H9 (cell line): ENCODE data around the gene NUP62CL. TPM values are rescaled to one million over a fixed set of nuclear protein-coding genes. Genes with fewer than 3 reads are reported as not detected.

ENCODE experiments used
- DNase-seq: peaks from one replicate; pipeline ENCODE4 v3.0.0-alpha.2; 2017
- H2AFZ ChIP-seq: one replicate; pipeline ENCODE4 v1.6.1; 2013; ENCODE audit warnings: mild to moderate bottlenecking, low read length, control low read depth, moderate library complexity
- H2AK5ac ChIP-seq: 2 replicates; pipeline ENCODE4 v1.6.1; 2013; ENCODE audit warnings: low read length, control low read depth, mixed read lengths; ENCODE audit not compliant: insufficient read length
- H2BK120ac ChIP-seq: one replicate; pipeline ENCODE4 v1.6.1; 2013; ENCODE audit warnings: low read depth, mild to moderate bottlenecking, low read length, control low read depth, inconsistent platforms; ENCODE audit not compliant: poor library complexity, severe bottlenecking
- H2BK12ac ChIP-seq: 2 replicates; pipeline ENCODE4 v1.6.1; 2013; ENCODE audit warnings: low read length, control low read depth, mixed read lengths, low read depth; ENCODE audit not compliant: insufficient read length
- H2BK15ac ChIP-seq: 2 replicates; pipeline ENCODE4 v1.6.1; 2013; ENCODE audit warnings: low read depth, low read length, control low read depth
- H2BK20ac ChIP-seq: one replicate; pipeline ENCODE4 v1.6.1; 2013; ENCODE audit warnings: low read depth, mild to moderate bottlenecking, low read length, control low read depth, inconsistent platforms; ENCODE audit not compliant: poor library complexity, severe bottlenecking
- H2BK5ac ChIP-seq: 2 replicates; pipeline ENCODE4 v1.6.1; 2013; ENCODE audit warnings: low read length, control low read depth, mixed read lengths; ENCODE audit not compliant: insufficient read length
- H3K14ac ChIP-seq: 2 replicates; pipeline ENCODE4 v1.6.1; 2013; ENCODE audit warnings: low read length, control low read depth; ENCODE audit not compliant: insufficient read depth
- H3K18ac ChIP-seq: 2 replicates; pipeline ENCODE4 v1.6.1; 2013; ENCODE audit warnings: low read depth, mild to moderate bottlenecking, mixed read lengths, low read length, control low read depth; ENCODE audit not compliant: insufficient read length
- H3K23ac ChIP-seq: 2 replicates; pipeline ENCODE4 v1.6.1; 2013; ENCODE audit warnings: low read length, control low read depth, mixed read lengths, low read depth; ENCODE audit not compliant: insufficient read length
- H3K23me2 ChIP-seq: 2 replicates; pipeline ENCODE4 v1.6.1; 2013; ENCODE audit warnings: low read depth, mild to moderate bottlenecking, mixed read lengths, low read length, control low read depth; ENCODE audit not compliant: insufficient read length, poor library complexity, severe bottlenecking
- H3K27ac ChIP-seq: 2 replicates; pipeline ENCODE4 v1.5.1; 2013; ENCODE audit warnings: low read length, control low read depth, mixed read lengths, low read depth; ENCODE audit not compliant: insufficient read length
- H3K27me3 ChIP-seq: 2 replicates; pipeline ENCODE4 v1.6.1; 2013; ENCODE audit warnings: low read length, control low read depth, inconsistent platforms; ENCODE audit not compliant: insufficient read depth
- H3K4ac ChIP-seq: 2 replicates; pipeline ENCODE4 v1.6.1; 2013; ENCODE audit warnings: low read depth, mild to moderate bottlenecking, control low read depth, inconsistent platforms, low read length, moderate library complexity
- H3K4me1 ChIP-seq: 2 replicates; pipeline ENCODE4 v1.6.1; 2013; ENCODE audit warnings: low read length, control low read depth, inconsistent platforms; ENCODE audit not compliant: insufficient read depth
- H3K4me2 ChIP-seq: 2 replicates; pipeline ENCODE4 v1.6.1; 2013; ENCODE audit warnings: low read length, control low read depth, mixed read lengths; ENCODE audit not compliant: insufficient read length, insufficient read depth
- H3K56ac ChIP-seq: 2 replicates; pipeline ENCODE4 v1.6.1; 2013; ENCODE audit warnings: low read depth, mild to moderate bottlenecking, mixed read lengths, low read length, control low read depth; ENCODE audit not compliant: insufficient read length
- H3K79me1 ChIP-seq: 2 replicates; pipeline ENCODE4 v1.6.1; 2013; ENCODE audit warnings: low read depth, mild to moderate bottlenecking, moderate library complexity, low read length, control low read depth, inconsistent platforms; ENCODE audit not compliant: insufficient read depth, poor library complexity, severe bottlenecking
- H3K79me2 ChIP-seq: 2 replicates; pipeline ENCODE4 v1.6.1; 2013; ENCODE audit warnings: low read length, control low read depth, inconsistent platforms; ENCODE audit not compliant: insufficient read depth
- H3K9ac ChIP-seq: 2 replicates; pipeline ENCODE4 v1.6.1; 2013; ENCODE audit warnings: low read length, control low read depth, mixed read lengths; ENCODE audit not compliant: insufficient read length; ENCODE audit errors: extremely low read depth
- H3K9me3 ChIP-seq: one replicate; pipeline ENCODE4 v1.6.1; 2013; ENCODE audit warnings: low read depth, low read length, inconsistent platforms; ENCODE audit not compliant: control insufficient read depth
- H3T11ph ChIP-seq: one replicate; pipeline ENCODE4 v1.6.1; 2013; ENCODE audit warnings: mild to moderate bottlenecking, low read length, control low read depth, inconsistent platforms
- H4K20me1 ChIP-seq: one replicate; pipeline ENCODE4 v1.6.1; 2013; ENCODE audit not compliant: control insufficient read depth, insufficient read length, insufficient read depth
- H4K5ac ChIP-seq: 2 replicates; pipeline ENCODE4 v1.6.1; 2013; ENCODE audit warnings: low read depth, mild to moderate bottlenecking, mixed read lengths, low read length, control low read depth; ENCODE audit not compliant: insufficient read length
- H4K8ac ChIP-seq: replicated peaks from 2 replicates; pipeline ENCODE4 v1.6.1; 2013; ENCODE audit warnings: low read length, control low read depth, mixed read lengths, low read depth; ENCODE audit not compliant: insufficient read length
- H4K91ac ChIP-seq: 2 replicates; pipeline ENCODE4 v1.6.1; 2013; ENCODE audit warnings: low read depth, mild to moderate bottlenecking, moderate library complexity, mixed read lengths, low read length, control low read depth; ENCODE audit not compliant: insufficient read length
- H3K27ac Mint-ChIP-seq, 3 experiments: 2 replicates in 2 of 3; 3 replicates in 1 of 3; pipeline ENCODE4 v1.8.0; 2020 to 2021; ENCODE audit warnings: mixed read lengths in 3 of 3, mild to moderate bottlenecking in 1 of 3, moderate library complexity in 1 of 3
- H3K27me3 Mint-ChIP-seq: 2 replicates; pipeline ENCODE4 v1.8.0; 2021; ENCODE audit warnings: low read depth, mild to moderate bottlenecking, moderate library complexity, mixed read lengths
- H3K36me3 Mint-ChIP-seq, 3 experiments: 2 replicates in 2 of 3; 3 replicates in 1 of 3; pipeline ENCODE4 v1.8.0; 2020 to 2021; ENCODE audit warnings: low read depth in 3 of 3, mixed read lengths in 3 of 3; ENCODE audit not compliant: insufficient read depth in 1 of 3
- H3K4me1 Mint-ChIP-seq, 2 experiments: 2 replicates each; pipeline ENCODE4 v1.8.0; 2020; ENCODE audit warnings: mixed read lengths in 2 of 2
- H3K4me3 Mint-ChIP-seq, 2 experiments: 2 replicates in 1 of 2; 3 replicates in 1 of 2; pipeline ENCODE4 v1.8.0; 2020 to 2021; ENCODE audit warnings: mild to moderate bottlenecking in 2 of 2, mixed read lengths in 2 of 2, moderate library complexity in 1 of 2
- H3K9me3 Mint-ChIP-seq, 2 experiments: 2 replicates in 1 of 2; 3 replicates in 1 of 2; pipeline ENCODE4 v1.8.0; 2020; ENCODE audit warnings: mild to moderate bottlenecking in 2 of 2, mixed read lengths in 2 of 2, moderate library complexity in 1 of 2
- CTCF ChIP-seq: fragments of 200-600 bp; sonication (generic); conservative IDR thresholded peaks from 3 replicates; pipeline ENCODE4 v1.8.0; 2021; ENCODE audit warnings: antibody characterized with exemption, mild to moderate bottlenecking
- WGBS: extraction: QIAGEN DNeasy Blood & Tissue Kit; methylation state at CpG from one replicate; pipeline ENCODE4 v1.1.7; 2013; ENCODE audit warnings: missing lambda C conversion rate, low lambda C conversion rate, mixed read lengths; ENCODE audit not compliant: insufficient read length; ENCODE audit errors: extremely low coverage; 5-methylcytosine and 5-hydroxymethylcytosine counted together
- total RNA-seq: library from RNA; stranded (reverse); gene quantifications from 2 replicates; pipeline ENCODE4 v1.2.1, GENCODE V29; 2021

The NUP62CL gene
- total RNA-seq, 1 experiment from 2014 or later: 3.9 TPM

DNA sequence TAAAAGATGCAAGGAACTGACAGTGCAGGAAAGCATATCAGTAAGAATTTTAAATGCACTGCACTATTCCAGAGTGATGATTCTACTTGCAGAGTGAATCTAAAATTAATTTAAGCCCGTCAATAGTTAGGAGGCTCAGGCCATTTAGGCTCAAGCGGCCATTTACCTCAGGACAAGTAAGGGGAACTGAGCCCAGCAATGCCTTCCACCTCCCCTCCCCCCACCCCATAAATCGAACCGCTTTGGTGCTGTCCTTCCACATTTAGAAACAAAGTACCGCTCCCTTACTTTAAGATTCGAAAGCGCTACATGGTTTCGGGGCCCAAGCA lies 88.3 kb downstream of the NUP62CL start:
- no peaks in the 10 kb centered on the region for H3K27me3 Mint-ChIP-seq
- no peaks in the 10 kb centered on the region for H3K4me1 ChIP-seq
- H3K4me2 ChIP-seq: peak overlapping the region; percentile 64
- H2BK20ac ChIP-seq: no peak overlapping the region
- H3K4ac ChIP-seq: no peak overlapping the region
- H3K27ac ChIP-seq: peak overlapping the region; percentile 11
- H3K4me3 Mint-ChIP-seq: peak overlapping the region; percentile 98 to 100
- H2AK5ac ChIP-seq: no peak overlapping the region
- WGBS: no CpG with 5 or more reads among the region's 8 CpGs
- no peak overlapping the region for H3K56ac ChIP-seq
- H2BK12ac ChIP-seq: no peak overlapping the region
- H3K9me3 Mint-ChIP-seq: peaks cover 0 to 32% of the 10 kb centered on the region in 2 experiments; a peak in 3 of 5 replicates
- peak overlapping the region; percentile 53 for H3T11ph ChIP-seq
- H3K27me3 ChIP-seq: no peaks in the 10 kb centered on the region
- no peak overlapping the region for H3K23ac ChIP-seq
- H4K91ac ChIP-seq: no peak overlapping the region
- H3K9ac ChIP-seq: peak overlapping the region; percentile 97
- no peak overlapping the region for H2BK15ac ChIP-seq
- H3K9me3 ChIP-seq: no peaks in the 10 kb centered on the region
- TF ChIP-seq CTCF: no peak
- H3K23me2 ChIP-seq: no peaks in the 10 kb centered on the region
- no peak overlapping the region for H3K18ac ChIP-seq
- no peak for DNase-seq
- peak overlapping the region in 2 of 3 experiments; percentile 63 to 97; a peak in 2 of 7 replicates for H3K27ac Mint-ChIP-seq
- no peaks in the 10 kb centered on the region for H3K79me2 ChIP-seq
- peaks cover 3 to 13% of the 10 kb centered on the region in 2 experiments; a peak in 3 of 4 replicates for H3K4me1 Mint-ChIP-seq
- H3K79me1 ChIP-seq: no peaks in the 10 kb centered on the region
- no peaks in the 10 kb centered on the region for H4K20me1 ChIP-seq
- peak overlapping the region; percentile 96; the same call in 1 of the 2 replicates for H3K14ac ChIP-seq
- no peak overlapping the region for H2AFZ ChIP-seq
- H4K8ac ChIP-seq: no peak overlapping the region
- no peak overlapping the region for H4K5ac ChIP-seq
- no peak overlapping the region for H2BK5ac ChIP-seq
- peaks cover 35 to 41% (median 40%) of the 10 kb centered on the region in 3 experiments for H3K36me3 Mint-ChIP-seq
- no peak overlapping the region for H2BK120ac ChIP-seq
